Measurements from ENCODE around the gene PXMP2.

PXMP2 gene
- long read RNA-seq, donor 1, transcript PXMP2-201 (5 exons, 957 nt) = major isoform, 70 of 115 reads
- long read RNA-seq, donor 1, partial matches to known transcripts = 42 of 115 reads
- long read RNA-seq, donor 1, other reads (novel, unspliced or antisense) = 0 of 115 reads
- long read RNA-seq, donor 2, transcript PXMP2-201 (5 exons, 957 nt) = major isoform, 27 of 55 reads
- long read RNA-seq, donor 2, partial matches to known transcripts = 26 of 55 reads
- long read RNA-seq, donor 2, other reads (novel, unspliced or antisense) = 0 of 55 reads
- long read RNA-seq, donor 3, transcript PXMP2-201 (5 exons, 957 nt) = major isoform, 22 of 23 reads
- long read RNA-seq, donor 3, partial matches to known transcripts = 0 of 23 reads
- long read RNA-seq, donor 3, other reads (novel, unspliced or antisense) = 0 of 23 reads
- long read RNA-seq, donor 4, transcript PXMP2-201 (5 exons, 957 nt) = major isoform, 49 of 55 reads
- long read RNA-seq, donor 4, partial matches to known transcripts = 6 of 55 reads
- long read RNA-seq, donor 4, other reads (novel, unspliced or antisense) = 0 of 55 reads
- long read RNA-seq, donor 5, transcript PXMP2-201 (5 exons, 957 nt) = major isoform, 44 of 50 reads
- long read RNA-seq, donor 5, partial matches to known transcripts = 0 of 50 reads
- long read RNA-seq, donor 5, other reads (novel, unspliced or antisense) = 5 of 50 reads
- long read RNA-seq, donor 6, transcript PXMP2-201 (5 exons, 957 nt) = major isoform, 43 of 77 reads
- long read RNA-seq, donor 6, partial matches to known transcripts = 34 of 77 reads
- long read RNA-seq, donor 6, other reads (novel, unspliced or antisense) = 0 of 77 reads
- long read RNA-seq, donor 7, transcript PXMP2-201 (5 exons, 957 nt) = major isoform, 69 of 99 reads
- long read RNA-seq, donor 7, partial matches to known transcripts = 29 of 99 reads
- long read RNA-seq, donor 7, other reads (novel, unspliced or antisense) = 0 of 99 reads
- long read RNA-seq, donor 8, transcript PXMP2-201 (5 exons, 957 nt) = major isoform, 53 of 83 reads
- long read RNA-seq, donor 8, partial matches to known transcripts = 30 of 83 reads
- long read RNA-seq, donor 8, other reads (novel, unspliced or antisense) = 0 of 83 reads

GRCh38 chr12:132687211-132688164 is at the start of gene PXMP2, which contains the start of gene POLE:
Gene PXMP2, plus strand, starts transcription at chr12:132687587. Its CDS starts 84 bp downstream, at chr12:132687671.
Gene POLE, minus strand, starts transcription at chr12:132687342. Its CDS starts 27 bp downstream, at chr12:132687315.
- DNase-seq = peak; percentile 96

DNA sequence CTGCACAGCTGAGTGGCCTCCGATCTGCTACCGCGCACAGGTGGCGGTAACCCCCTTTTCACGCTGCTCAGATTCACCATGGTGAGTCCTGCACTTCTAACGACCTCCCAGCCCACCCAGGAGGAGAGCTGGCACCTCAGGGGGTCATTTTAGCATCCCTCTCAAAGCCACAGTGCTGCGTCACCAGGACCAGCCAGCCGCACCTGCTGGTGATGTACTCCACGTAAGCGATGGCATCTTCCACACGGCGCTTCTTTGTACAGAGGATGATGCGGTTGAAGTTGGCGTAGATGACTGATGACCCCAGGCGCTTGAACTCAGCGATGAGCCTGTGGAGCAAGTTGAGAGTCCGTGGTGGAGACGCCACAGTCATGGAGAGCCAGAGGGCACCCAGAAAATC is 49.6 kb upstream of the PXMP2 start:
- no peak for DNase-seq

- DNase-seq = peak; percentile 58
Observed at GRCh38 chr12:132638541-132639408, 48.6 kb upstream of the PXMP2 start.

GRCh38 chr12:132639956-132640520 is 47.3 kb upstream of the PXMP2 start:
- DNase-seq = no peak

GRCh38 chr12:132640936-132641335 is 46.5 kb upstream of the PXMP2 start:
- no peak for DNase-seq

DNA sequence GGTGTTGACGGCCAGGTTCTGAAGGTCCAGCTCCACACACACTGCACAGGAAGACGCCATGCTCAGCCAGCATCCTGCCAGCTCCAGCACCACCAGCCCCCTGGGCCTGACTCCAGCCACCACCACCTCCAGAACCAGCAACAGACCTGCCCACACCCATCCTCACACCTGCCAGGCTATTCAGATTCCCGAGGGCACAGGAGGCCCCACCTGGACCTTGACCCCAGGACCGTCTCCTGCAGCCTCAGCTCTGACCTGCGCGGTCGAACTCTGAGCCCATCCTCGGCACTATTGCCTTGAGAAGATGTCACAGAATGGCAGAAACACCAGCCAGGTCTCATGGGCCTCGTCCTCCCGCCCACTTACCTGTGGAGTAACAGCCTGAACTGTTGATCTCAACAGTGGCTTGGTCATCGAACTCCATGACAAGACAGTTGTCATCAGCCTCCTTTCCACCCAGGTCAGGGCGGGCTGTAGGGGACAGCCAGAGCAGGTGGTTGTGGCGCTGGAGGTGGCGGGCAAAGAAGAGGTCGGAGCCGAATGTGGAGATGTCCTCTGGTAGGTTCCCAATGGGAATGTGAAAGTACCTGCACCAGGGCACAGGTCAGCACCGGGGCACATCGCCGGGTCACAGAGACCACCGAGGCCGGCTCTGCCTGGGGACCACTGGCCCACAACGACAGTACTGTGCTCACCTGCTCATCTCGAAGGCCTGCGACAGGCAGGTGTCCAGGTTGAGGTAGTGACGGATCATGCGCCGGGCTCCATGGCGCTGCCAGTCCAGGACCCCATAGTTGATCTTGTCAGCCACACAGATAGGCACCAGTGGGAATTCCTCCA is 45.4 kb upstream of the PXMP2 start:
- no peak for DNase-seq

DNA sequence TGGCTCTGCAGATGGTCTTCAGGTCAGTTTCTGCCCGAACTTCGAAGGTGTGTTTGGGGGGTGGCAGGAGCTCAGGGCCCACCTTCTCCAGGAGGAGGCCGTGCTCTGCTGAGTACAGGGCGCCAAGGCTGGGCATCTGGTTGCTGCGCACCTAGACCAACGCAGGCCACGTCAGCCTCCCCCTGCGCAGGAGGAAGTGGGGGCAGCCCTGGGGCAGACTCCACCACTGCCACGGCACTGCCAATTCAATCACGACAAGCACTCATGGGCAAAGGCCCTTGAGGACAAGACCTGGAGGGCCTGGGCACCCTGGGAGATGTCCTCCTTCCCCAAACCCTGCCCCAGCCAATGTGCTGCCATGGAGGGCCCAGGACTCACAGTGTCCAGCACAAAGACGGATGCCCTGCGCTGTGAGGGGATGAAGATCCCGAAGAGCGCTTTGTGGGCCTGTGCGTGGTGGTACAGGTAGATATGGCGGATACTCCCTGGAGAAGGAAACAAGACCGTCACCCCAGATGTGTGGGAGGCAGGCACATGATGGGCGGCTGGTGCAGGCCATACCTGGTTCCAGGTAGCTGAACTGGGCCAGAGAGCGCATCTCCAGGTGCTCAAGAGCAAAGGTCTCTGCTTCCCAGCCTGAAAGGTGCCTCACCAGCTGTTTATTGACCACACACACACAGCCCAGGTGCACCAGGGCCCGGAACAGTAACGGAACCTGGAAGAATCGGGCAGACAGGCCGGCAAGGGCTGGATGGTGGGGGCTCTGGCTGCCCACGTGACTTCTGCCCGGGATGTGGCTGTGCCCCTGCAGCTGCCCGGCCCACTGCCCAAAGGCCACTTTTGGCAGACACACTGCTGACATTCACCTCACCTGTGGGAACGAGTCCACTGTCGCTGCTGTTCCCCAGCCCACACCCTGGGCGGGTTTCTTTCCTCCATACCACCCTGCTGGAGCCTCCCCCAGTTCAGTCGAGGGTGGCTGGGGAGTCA is 44.2 kb upstream of the PXMP2 start:
- DNase-seq = no peak

DNA sequence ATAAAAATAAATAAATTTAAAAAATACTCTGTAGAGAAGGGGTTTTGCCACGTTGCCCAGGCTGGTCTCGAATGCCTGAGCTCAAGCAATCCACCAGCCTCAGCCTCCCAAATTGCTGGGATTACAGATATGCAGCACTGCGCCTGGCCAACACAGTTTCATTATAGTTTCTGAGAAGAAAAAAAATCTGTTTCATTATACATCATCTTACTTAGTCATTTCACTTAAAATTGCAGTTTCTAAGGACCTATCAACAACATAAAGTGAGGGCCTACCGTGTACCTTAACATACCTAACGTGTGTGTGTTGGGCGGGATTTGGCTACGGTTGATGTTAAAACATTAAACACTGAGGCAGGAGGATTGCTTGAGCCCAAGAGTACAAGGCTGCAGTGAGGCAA is 40.5 kb upstream of the PXMP2 start:
- no peak for DNase-seq

GRCh38 chr12:132647858-132648257 is 39.5 kb upstream of the PXMP2 start:
- DNase-seq = no peak

- DNase-seq = no peak
Observed at GRCh38 chr12:132648616-132649225, 38.7 kb upstream of the PXMP2 start.

GRCh38 chr12:132649226-132649945 is 38.0 kb upstream of the PXMP2 start:
- DNase-seq = no peak

DNA sequence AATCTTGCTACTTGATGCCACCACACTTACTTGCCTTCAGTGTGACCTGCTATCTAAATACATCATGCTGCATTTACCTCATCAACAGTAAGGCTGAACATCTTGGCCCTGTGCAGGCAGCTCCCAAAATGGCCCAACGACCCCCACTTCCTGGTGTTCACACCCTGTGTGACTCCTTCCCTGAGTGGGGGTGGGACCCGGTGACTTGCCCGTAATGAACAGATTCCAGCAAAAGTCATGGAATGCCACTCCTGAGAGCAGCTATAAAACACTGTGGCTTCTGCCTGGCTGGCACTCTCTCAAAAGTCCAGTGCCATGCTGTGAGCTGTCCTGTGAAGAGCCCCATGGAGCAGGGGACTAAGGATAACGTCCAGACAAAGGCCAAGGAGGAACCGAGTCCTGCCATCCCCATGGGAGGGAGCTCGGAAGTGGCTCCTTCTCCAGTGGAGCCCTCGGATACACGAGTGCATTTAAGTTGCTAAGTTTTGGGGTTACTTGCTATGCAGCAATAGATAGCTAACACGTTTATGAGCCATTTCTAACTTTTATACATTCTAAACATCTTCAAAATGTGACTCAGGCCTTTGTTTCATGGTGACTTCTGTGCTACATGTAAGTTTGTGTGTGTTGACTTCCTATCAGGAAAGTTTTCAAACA is 35.8 kb upstream of the PXMP2 start:
- DNase-seq = no peak

DNA sequence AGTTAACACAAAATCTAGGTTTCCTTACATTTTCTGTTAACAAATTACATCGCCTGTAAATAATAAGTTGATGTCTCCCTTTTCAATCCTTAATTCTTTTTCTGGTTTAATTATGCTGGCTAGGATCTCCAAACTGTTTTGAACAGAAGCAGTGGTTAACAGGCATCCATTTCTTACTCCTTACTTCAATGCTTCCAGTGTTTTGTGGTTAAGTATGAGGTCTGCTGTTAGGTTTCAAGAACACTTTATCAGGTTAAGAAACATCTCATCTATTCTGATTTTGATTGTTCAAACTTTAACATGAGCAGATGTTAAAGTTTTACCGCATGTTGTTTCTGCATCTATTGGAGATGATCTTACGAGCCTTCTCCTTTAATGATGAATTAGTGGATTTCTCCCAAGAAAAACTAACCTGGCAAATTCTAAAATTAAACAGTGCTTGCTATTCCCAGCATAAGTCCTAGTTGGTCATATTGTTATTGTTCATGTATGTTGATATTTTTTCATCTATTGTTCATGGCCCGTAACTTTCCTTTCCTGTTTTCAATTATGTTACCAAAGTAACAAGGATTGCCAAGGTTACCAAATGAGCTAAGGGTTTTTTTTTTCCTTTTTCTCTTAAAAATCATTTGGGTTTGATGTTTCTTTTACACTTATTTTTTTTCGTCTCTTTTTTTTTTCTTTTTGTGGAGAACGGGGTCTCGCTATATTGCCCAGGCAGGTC is 33.7 kb upstream of the PXMP2 start:
- no peak for DNase-seq

DNA sequence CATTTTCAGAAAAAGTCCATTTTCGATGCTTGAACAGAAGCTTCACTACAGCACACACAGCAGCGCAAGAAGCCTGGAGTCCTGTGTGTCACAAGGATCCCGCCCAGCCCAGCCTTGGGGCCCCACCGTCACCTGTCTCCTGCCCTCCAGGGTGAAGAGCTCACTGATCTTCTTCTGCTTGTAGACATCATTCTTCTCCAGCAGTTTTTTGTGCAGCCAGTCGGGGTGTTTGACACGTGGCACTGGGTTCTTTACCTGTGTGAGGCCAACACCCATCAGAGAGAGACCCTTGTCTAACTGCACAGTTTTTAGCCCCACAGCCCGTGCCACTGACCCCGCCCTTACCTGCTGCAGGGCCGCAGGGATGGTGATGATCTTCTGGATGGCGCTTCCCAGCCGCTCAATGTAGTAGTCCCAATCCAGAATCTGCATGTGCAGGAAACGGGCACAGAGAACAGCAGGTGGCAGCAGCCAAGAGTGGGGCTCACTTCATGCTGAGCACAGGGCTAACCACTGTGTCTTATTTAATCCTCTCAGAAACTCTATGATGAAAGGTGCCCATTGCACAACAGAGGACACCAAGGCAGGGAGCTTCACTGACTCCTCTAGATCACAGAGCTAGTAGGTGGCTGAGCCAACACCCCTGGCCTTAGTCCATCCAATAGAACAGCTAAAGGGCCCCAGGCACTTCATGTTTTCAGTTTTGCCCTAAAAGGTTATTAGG is 30.2 kb upstream of the PXMP2 start:
- no peak for DNase-seq
